HepG2 (cell line): ENCODE measurements around the gene SLC2A10.

ENCODE experiments used
- JUNB ChIP-seq: sonication (generic); formaldehyde crosslinking; IDR thresholded peaks from 2 replicates; pipeline ENCODE4 v1.8.0; 2022; ENCODE audit warnings: missing genetic modification reagents, mild to moderate bottlenecking, borderline replicate concordance
- YY1 ChIP-seq: IDR thresholded peaks from 2 replicates; pipeline ENCODE4 v1.6.1; 2011; ENCODE audit warnings: low read length, low read depth, moderate library complexity, mild to moderate bottlenecking; ENCODE audit not compliant: insufficient read depth, insufficient replicate concordance
- ZNF24 ChIP-seq: fragments of 450-650 bp; IDR thresholded peaks from 2 replicates; pipeline ENCODE4 v1.6.1; 2017; ENCODE audit warnings: antibody characterized with exemption, mild to moderate bottlenecking

GRCh38 chr20:46770330-46771194, 61.1 kb downstream of the SLC2A10 start:
- TF ChIP-seq JUNB (no peak), ZNF24 (no peak), YY1 (no peak)
